Loucy (cell line): ENCODE data around the gene VWF.

ENCODE experiments used
- EZH2phosphoT487 ChIP-seq: fragments of 200-600 bp; IDR thresholded peaks from 2 replicates; pipeline ENCODE4 v1.6.1; 2018; ENCODE audit warnings: antibody characterized with exemption, mild to moderate bottlenecking, moderate library complexity, borderline replicate concordance
- TF ChIP-seq, protein P1 (sequence below): fragments of 200-600 bp; sonication (generic); conservative IDR thresholded peaks from 2 replicates; pipeline ENCODE4 v1.5.1; 2014; ENCODE audit warnings: mild to moderate bottlenecking, antibody characterized with exemption, low read length

DNA sequence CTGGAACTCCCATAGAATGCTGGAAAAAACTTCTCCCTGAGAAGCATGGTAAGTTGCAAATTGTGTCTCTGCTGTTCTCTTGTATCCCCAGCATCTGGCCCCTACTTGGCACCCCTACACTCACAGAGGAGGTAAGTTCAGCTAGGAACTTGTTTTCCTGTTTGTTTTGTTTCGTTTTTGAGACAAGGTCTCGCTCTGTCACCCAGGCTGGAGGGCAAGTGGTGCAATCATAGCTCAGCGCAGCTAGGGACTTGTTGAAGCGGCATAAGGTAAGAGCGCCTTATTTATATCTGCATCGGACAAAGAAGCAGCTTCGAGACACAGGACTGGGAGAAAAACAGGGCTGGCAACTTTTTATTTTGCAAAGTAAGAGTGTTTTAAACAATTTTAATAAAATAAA, 161.0 kb downstream of the VWF start:
- TF ChIP-seq, protein P1, sequence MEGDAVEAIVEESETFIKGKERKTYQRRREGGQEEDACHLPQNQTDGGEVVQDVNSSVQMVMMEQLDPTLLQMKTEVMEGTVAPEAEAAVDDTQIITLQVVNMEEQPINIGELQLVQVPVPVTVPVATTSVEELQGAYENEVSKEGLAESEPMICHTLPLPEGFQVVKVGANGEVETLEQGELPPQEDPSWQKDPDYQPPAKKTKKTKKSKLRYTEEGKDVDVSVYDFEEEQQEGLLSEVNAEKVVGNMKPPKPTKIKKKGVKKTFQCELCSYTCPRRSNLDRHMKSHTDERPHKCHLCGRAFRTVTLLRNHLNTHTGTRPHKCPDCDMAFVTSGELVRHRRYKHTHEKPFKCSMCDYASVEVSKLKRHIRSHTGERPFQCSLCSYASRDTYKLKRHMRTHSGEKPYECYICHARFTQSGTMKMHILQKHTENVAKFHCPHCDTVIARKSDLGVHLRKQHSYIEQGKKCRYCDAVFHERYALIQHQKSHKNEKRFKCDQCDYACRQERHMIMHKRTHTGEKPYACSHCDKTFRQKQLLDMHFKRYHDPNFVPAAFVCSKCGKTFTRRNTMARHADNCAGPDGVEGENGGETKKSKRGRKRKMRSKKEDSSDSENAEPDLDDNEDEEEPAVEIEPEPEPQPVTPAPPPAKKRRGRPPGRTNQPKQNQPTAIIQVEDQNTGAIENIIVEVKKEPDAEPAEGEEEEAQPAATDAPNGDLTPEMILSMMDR, result no peak
- TF ChIP-seq EZH2phosphoT487, result no peak
